Adipocyte (in vitro differentiated cells): ENCODE data around the gene GRAMD1A.

Experiments
- DNase-seq: peaks from one replicate; pipeline ENCODE4 v3.0.0-alpha.2; 2015; ENCODE audit warnings: low read depth
- H3K27me3 ChIP-seq: replicated peaks from 2 replicates; pipeline ENCODE4 v1.7.0; 2013; ENCODE audit warnings: mild to moderate bottlenecking, low read length, moderate library complexity; ENCODE audit not compliant: control insufficient read depth, insufficient read depth
- H3K36me3 ChIP-seq: 2 replicates; pipeline ENCODE4 v1.7.0; 2013; ENCODE audit warnings: low read length, mild to moderate bottlenecking, moderate library complexity; ENCODE audit not compliant: control insufficient read depth, insufficient read depth, severe bottlenecking
- H3K4me1 ChIP-seq: 2 replicates; pipeline ENCODE4 v1.7.0; 2013; ENCODE audit warnings: mild to moderate bottlenecking, low read length, moderate library complexity; ENCODE audit not compliant: control insufficient read depth, insufficient read depth
- H3K4me3 ChIP-seq: 2 replicates; pipeline ENCODE4 v1.7.0; 2013; ENCODE audit warnings: mild to moderate bottlenecking, low read length, moderate library complexity
- H3K9ac ChIP-seq: 2 replicates; pipeline ENCODE4 v1.7.0; 2013; ENCODE audit warnings: mild to moderate bottlenecking, low read length, moderate library complexity
- H3K9me3 ChIP-seq: 2 replicates; pipeline ENCODE4 v1.7.0; 2013; ENCODE audit warnings: mild to moderate bottlenecking, low read length, moderate library complexity; ENCODE audit not compliant: control insufficient read depth

The GRAMD1A gene

GRCh38 chr19:35054626-35055025 lies 54.5 kb downstream of the GRAMD1A start:
- no peak overlapping the region for H3K9ac ChIP-seq
- H3K4me3 ChIP-seq: no peak overlapping the region
- H3K4me1 ChIP-seq: no peaks in the 10 kb centered on the region
- peaks cover 33% of the 10 kb centered on the region for H3K27me3 ChIP-seq
- no peaks in the 10 kb centered on the region for H3K9me3 ChIP-seq
- DNase-seq: no peak
- no peaks in the 10 kb centered on the region for H3K36me3 ChIP-seq

- no peaks in the 10 kb centered on the region for H3K9me3 ChIP-seq
- no peak for DNase-seq
- no peaks in the 10 kb centered on the region for H3K36me3 ChIP-seq
- no peak overlapping the region for H3K9ac ChIP-seq
- no peak overlapping the region for H3K4me3 ChIP-seq
- H3K4me1 ChIP-seq: no peaks in the 10 kb centered on the region
- H3K27me3 ChIP-seq: peaks cover 33% of the 10 kb centered on the region
Measured at GRCh38 chr19:35055715-35056179, 55.6 kb downstream of the GRAMD1A start.

DNA sequence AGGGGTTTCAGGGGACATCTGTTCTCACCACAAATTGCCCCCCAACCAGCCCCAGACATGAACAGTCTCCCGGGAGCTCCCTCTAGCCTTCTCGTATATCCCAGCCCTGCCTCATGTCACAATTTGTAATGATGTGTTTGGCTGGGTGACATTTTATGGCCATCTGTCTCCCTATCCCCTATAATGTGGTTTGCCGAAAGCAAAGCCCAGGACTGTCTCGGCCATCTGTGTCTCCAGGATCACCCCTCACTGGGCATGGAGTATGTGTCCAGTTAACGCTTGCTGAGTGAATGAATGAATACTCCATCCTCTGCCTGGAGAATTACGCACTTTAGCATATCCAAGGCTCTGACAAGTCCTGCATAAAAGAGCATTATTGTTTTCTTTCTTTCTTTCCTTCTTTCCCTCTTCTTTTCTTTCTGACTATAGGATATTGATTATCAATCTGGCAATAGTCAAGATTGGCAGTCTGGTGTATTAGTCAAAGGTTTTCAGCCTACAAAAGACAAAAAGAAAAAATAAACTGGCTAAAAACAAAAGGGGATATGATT lies 56.5 kb downstream of the GRAMD1A start:
- no peak for DNase-seq

DNA sequence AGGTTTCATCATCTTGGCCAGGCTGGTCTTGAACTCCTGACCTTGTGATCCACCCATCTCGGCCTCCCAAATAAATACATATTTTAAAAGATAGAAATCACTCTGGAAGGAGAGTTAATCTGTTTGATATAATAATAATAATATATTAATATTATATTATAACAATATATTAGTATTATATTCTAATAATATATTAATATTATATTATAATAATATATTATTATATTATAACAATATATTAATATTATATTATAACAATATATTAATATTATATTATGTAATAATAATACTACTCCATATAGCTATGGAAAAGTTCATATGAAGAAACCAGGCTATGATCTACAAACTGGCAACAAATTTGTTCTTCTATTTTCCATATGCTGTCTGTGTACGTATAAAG lies 58.2 kb downstream of the GRAMD1A start:
- Histone ChIP-seq H3K27me3 (peaks cover 29% of the 10 kb centered on the region), H3K36me3 (no peaks in the 10 kb centered on the region), H3K9ac (no peak overlapping the region), H3K4me3 (no peak overlapping the region), H3K4me1 (no peaks in the 10 kb centered on the region), H3K9me3 (no peaks in the 10 kb centered on the region)
- no peak for DNase-seq

More for the DNA sequence above, 56.5 kb downstream of the GRAMD1A start:
- H3K4me3 ChIP-seq: no peak overlapping the region
- H3K9ac ChIP-seq: no peak overlapping the region
- peaks cover 33% of the 10 kb centered on the region for H3K27me3 ChIP-seq
- no peaks in the 10 kb centered on the region for H3K4me1 ChIP-seq
- no peaks in the 10 kb centered on the region for H3K36me3 ChIP-seq
- H3K9me3 ChIP-seq: no peaks in the 10 kb centered on the region

- Histone ChIP-seq H3K9ac (no peak overlapping the region), H3K4me1 (peaks cover 6% of the 10 kb centered on the region), H3K4me3 (no peak overlapping the region), H3K27me3 (peaks cover 29% of the 10 kb centered on the region), H3K36me3 (no peaks in the 10 kb centered on the region), H3K9me3 (no peaks in the 10 kb centered on the region)
- no peak for DNase-seq
Measured at GRCh38 chr19:35059006-35059798, 59.1 kb downstream of the GRAMD1A start.

DNA sequence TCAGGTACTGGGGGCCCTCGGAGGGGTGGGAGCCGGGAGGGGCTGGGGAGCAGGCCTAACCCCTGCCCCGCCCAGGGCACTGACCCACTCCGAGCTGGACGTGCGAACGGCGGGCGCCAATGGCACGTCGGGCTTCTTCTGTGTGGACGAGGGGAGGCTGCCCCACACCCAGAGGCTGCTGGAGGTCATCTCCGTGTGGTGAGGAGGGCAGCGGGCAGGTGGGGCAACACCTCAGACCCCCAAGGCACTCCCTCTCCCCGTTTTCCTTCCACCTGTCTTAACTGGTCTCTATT lies 59.6 kb downstream of the GRAMD1A start:
- Histone ChIP-seq H3K27me3 (peaks cover 25% of the 10 kb centered on the region), H3K9me3 (no peaks in the 10 kb centered on the region), H3K4me3 (no peak overlapping the region), H3K9ac (no peak overlapping the region), H3K36me3 (no peaks in the 10 kb centered on the region), H3K4me1 (peaks cover 6% of the 10 kb centered on the region)
- DNase-seq: no peak

GRCh38 chr19:35060160-35060855 lies 60.2 kb downstream of the GRAMD1A start:
- Histone ChIP-seq H3K9ac (no peak overlapping the region), H3K9me3 (no peaks in the 10 kb centered on the region), H3K36me3 (no peaks in the 10 kb centered on the region), H3K27me3 (peaks cover 20% of the 10 kb centered on the region), H3K4me1 (peaks cover 6% of the 10 kb centered on the region), H3K4me3 (no peak overlapping the region)
- DNase-seq: no peak

DNA sequence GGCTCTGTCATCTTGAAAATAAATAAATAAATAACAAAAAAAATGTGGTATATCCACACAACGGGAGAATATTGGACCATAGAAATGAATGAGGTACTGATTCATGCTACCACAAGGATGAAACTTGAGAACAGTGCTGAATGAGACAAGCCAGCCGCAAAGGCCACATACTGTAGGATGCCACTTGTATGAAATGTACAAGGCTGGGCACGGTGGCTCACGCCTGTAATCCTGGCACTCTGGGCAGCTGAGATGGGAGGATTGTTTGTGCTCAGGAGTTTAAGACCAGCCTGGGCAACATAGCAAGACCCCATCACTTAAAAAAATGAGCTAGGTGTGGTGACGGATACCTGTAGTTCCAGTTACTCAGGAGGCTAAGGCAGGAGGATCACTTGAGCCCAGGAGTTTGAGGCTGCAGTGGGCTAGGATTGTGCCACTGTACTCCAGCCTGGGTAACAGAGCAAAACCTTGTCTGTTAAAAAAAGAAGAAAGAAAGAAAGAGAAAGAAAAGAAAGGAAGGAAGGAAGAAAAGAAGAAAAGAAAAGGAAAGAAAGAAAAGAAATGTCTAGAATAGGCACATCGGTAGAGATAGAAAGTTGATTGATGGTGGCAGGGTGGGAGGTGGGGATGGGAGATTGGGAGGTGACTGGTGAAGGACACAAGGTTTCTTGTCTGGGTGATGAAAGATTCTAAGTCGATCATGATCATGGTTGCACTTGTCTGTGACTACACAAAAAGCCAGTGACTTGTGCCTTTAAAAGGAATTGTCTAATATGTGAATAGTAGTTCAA lies 61.7 kb downstream of the GRAMD1A start:
- no peak overlapping the region for H3K4me3 ChIP-seq
- no peaks in the 10 kb centered on the region for H3K36me3 ChIP-seq
- no peaks in the 10 kb centered on the region for H3K9me3 ChIP-seq
- DNase-seq: no peak
- H3K4me1 ChIP-seq: peaks cover 6% of the 10 kb centered on the region
- H3K27me3 ChIP-seq: peaks cover 7% of the 10 kb centered on the region
- no peak overlapping the region for H3K9ac ChIP-seq

- DNase-seq: no peak
- no peaks in the 10 kb centered on the region for H3K9me3 ChIP-seq
- H3K4me1 ChIP-seq: peaks cover 6% of the 10 kb centered on the region
- no peaks in the 10 kb centered on the region for H3K36me3 ChIP-seq
- no peak overlapping the region for H3K9ac ChIP-seq
- peaks cover 4% of the 10 kb centered on the region for H3K27me3 ChIP-seq
- H3K4me3 ChIP-seq: no peak overlapping the region
Measured at GRCh38 chr19:35062942-35063341, 62.8 kb downstream of the GRAMD1A start.

- peaks cover 5% of the 10 kb centered on the region for H3K27me3 ChIP-seq
- H3K4me3 ChIP-seq: no peak overlapping the region
- H3K9me3 ChIP-seq: no peaks in the 10 kb centered on the region
- H3K9ac ChIP-seq: no peak overlapping the region
- H3K4me1 ChIP-seq: peaks cover 11% of the 10 kb centered on the region
- peak; percentile 40 for DNase-seq
- no peaks in the 10 kb centered on the region for H3K36me3 ChIP-seq
Measured at GRCh38 chr19:35063940-35064818, 64.1 kb downstream of the GRAMD1A start.
